Trophoblast cell (in vitro differentiated cells and primary cell): Measurements from ENCODE around the gene RNF182.

Experiments
- DNase-seq, 2 donors: peaks; one replicate each; pipeline ENCODE4 v3.0.0-alpha.2; 2016
- H2AFZ ChIP-seq: 2 replicates; pipeline ENCODE4 v1.6.1; 2013; ENCODE audit warnings: low read length, moderate library complexity, mild to moderate bottlenecking; ENCODE audit not compliant: insufficient read depth, poor library complexity
- H2AK5ac ChIP-seq: 2 replicates; pipeline ENCODE4 v1.6.1; 2013; ENCODE audit warnings: mild to moderate bottlenecking, low read length
- H2BK120ac ChIP-seq: 2 replicates; pipeline ENCODE4 v1.6.1; 2013; ENCODE audit warnings: low read length, mild to moderate bottlenecking, moderate library complexity; ENCODE audit not compliant: insufficient read depth, poor library complexity
- H2BK12ac ChIP-seq: 2 replicates; pipeline ENCODE4 v1.6.1; 2013; ENCODE audit warnings: mild to moderate bottlenecking, low read length, moderate library complexity
- H2BK5ac ChIP-seq: 2 replicates; pipeline ENCODE4 v1.6.1; 2013; ENCODE audit warnings: low read length, low read depth, moderate library complexity, mild to moderate bottlenecking; ENCODE audit not compliant: poor library complexity
- H3K14ac ChIP-seq: 2 replicates; pipeline ENCODE4 v1.6.1; 2013; ENCODE audit warnings: mild to moderate bottlenecking, low read length
- H3K18ac ChIP-seq: 2 replicates; pipeline ENCODE4 v1.6.1; 2013; ENCODE audit warnings: mild to moderate bottlenecking, low read length
- H3K23ac ChIP-seq: 2 replicates; pipeline ENCODE4 v1.6.1; 2013; ENCODE audit warnings: low read length
- H3K27ac ChIP-seq: 2 replicates; pipeline ENCODE4 v1.5.1; 2013; ENCODE audit warnings: low read depth, mild to moderate bottlenecking, inconsistent platforms, low read length, moderate library complexity
- H3K27me3 ChIP-seq: 2 replicates; pipeline ENCODE4 v1.6.1; 2013; ENCODE audit warnings: inconsistent platforms, mild to moderate bottlenecking, low read length, moderate library complexity; ENCODE audit not compliant: insufficient read depth
- H3K36me3 ChIP-seq, 2 experiments: 1 replicate in 1 of 2; 2 replicates in 1 of 2; pipeline ENCODE4 v1.6.1; 2013; ENCODE audit warnings: low read length in 2 of 2, mild to moderate bottlenecking in 2 of 2, moderate library complexity in 1 of 2; ENCODE audit not compliant: insufficient read depth in 2 of 2, control insufficient read depth in 1 of 2
- H3K4ac ChIP-seq: 2 replicates; pipeline ENCODE4 v1.6.1; 2013; ENCODE audit warnings: low read depth, mild to moderate bottlenecking, low read length, moderate library complexity
- H3K4me1 ChIP-seq, 2 experiments: 1 replicate in 1 of 2; 2 replicates in 1 of 2; pipeline ENCODE4 v1.6.1; 2013; ENCODE audit warnings: low read length in 2 of 2, mild to moderate bottlenecking in 2 of 2, moderate library complexity in 1 of 2; ENCODE audit not compliant: insufficient read depth in 2 of 2, control insufficient read depth in 1 of 2
- H3K4me2 ChIP-seq: 2 replicates; pipeline ENCODE4 v1.6.1; 2013; ENCODE audit warnings: inconsistent platforms, mild to moderate bottlenecking, low read length, moderate library complexity
- H3K4me3 ChIP-seq: 2 replicates; pipeline ENCODE4 v1.5.1; 2013; ENCODE audit warnings: mild to moderate bottlenecking, low read depth, low read length, inconsistent platforms
- H3K79me1 ChIP-seq: one replicate; pipeline ENCODE4 v1.6.1; 2013; ENCODE audit warnings: low read length
- H3K79me2 ChIP-seq: 2 replicates; pipeline ENCODE4 v1.6.1; 2013; ENCODE audit warnings: low read length, mild to moderate bottlenecking; ENCODE audit not compliant: control insufficient read depth, insufficient read depth, poor library complexity
- H3K9ac ChIP-seq: 2 replicates; pipeline ENCODE4 v1.6.1; 2013; ENCODE audit warnings: mild to moderate bottlenecking, low read length
- H3K9me3 ChIP-seq: 2 replicates; pipeline ENCODE4 v1.6.1; 2013; ENCODE audit warnings: low read depth, mild to moderate bottlenecking, control low read depth, inconsistent platforms, low read length; ENCODE audit not compliant: insufficient read depth
- H4K12ac ChIP-seq: 2 replicates; pipeline ENCODE4 v1.6.1; 2013; ENCODE audit warnings: low read depth, mild to moderate bottlenecking, low read length, moderate library complexity
- H4K8ac ChIP-seq: 2 replicates; pipeline ENCODE4 v1.6.1; 2013; ENCODE audit warnings: low read depth, mild to moderate bottlenecking, low read length, moderate library complexity
- H4K91ac ChIP-seq: one replicate; pipeline ENCODE4 v1.6.1; 2013; ENCODE audit warnings: low read depth, mild to moderate bottlenecking, low read length, moderate library complexity
- WGBS: extraction: QIAGEN DNeasy Blood & Tissue Kit; methylation state at CpG from one replicate; pipeline ENCODE4 v1.1.7; 2013; ENCODE audit warnings: missing lambda C conversion rate; ENCODE audit not compliant: insufficient read length, insufficient coverage; ENCODE audit errors: extremely low coverage; 5-methylcytosine and 5-hydroxymethylcytosine counted together

Gene RNF182

DNA sequence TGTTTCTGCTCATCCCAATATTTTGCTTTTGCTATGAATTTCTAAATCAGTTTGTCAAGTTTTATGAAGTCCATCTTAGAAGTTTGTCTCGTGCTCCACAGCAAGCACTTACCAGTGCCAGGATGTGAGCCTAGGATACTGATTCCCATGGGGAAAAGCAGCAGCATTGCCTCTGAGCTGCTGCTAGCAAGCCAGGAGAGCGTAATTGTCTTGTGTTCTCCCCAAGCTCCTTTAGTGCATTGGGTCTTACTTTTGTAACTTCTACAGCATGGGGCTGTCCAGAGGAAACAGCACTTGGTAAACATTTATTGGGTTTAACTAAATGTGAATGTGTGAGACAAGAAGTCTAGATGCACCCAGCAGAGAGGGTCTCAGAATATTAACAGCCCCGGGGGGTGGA lies 76.1 kb downstream of the RNF182 start:
- Histone ChIP-seq H2BK12ac (no peak overlapping the region), H4K91ac (no peak overlapping the region), H2BK120ac (no peak overlapping the region), H3K79me1 (no peaks in the 10 kb centered on the region), H3K18ac (no peak overlapping the region), H3K36me3 (no peaks in the 10 kb centered on the region), H3K79me2 (no peaks in the 10 kb centered on the region), H3K4ac (no peak overlapping the region), H3K4me1 (no peaks in the 10 kb centered on the region), H3K14ac (no peak overlapping the region), H3K4me2 (no peak overlapping the region), H3K23ac (no peak overlapping the region), H4K12ac (no peak overlapping the region), H2BK5ac (no peak overlapping the region), H3K27me3 (no peaks in the 10 kb centered on the region), H4K8ac (no peak overlapping the region), H2AK5ac (no peak overlapping the region), H3K9me3 (peaks cover 3% of the 10 kb centered on the region), H3K4me3 (no peak overlapping the region), H2AFZ (no peak overlapping the region), H3K27ac (no peak overlapping the region), H3K9ac (no peak overlapping the region)
- no CpG with 5 or more reads among the region's 3 CpGs for WGBS
- no peak for DNase-seq

DNA sequence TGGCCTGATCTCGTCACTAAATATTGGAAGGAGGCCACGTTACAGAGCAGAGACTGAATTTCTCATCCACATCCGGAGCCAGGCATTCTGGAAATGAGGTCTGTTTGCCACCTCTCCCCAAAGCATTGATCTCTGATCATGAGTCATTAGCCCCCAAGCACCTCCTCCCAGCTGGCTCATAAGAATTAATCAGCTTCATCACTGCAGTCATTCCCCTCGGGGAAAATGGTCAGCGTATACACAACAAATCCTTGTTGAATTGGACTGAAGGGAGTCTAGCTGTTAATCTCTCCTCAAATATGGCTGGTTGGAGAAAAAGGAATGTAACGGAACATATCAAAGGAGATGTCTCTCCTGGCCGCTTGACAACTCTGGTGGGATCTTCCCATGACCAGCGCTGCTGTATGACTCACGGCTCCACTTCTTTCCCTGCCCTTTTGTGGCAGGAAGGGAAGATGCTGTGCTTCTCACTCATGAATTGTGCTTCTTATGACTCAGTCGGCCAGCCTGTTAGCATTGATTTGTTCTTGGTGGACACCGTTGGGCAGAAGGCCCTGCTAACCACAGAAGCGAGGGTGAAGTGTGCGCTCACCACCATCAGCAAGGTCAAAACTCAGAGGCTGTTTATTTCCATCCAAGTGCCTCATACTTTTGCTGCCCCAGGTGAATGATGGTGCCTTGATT lies 76.7 kb downstream of the RNF182 start:
- Histone ChIP-seq H3K4ac (no peak overlapping the region), H4K91ac (no peak overlapping the region), H3K4me2 (no peak overlapping the region), H3K36me3 (no peaks in the 10 kb centered on the region), H3K4me3 (no peak overlapping the region), H2AK5ac (no peak overlapping the region), H4K12ac (no peak overlapping the region), H3K4me1 (no peaks in the 10 kb centered on the region), H3K79me1 (no peaks in the 10 kb centered on the region), H3K79me2 (no peaks in the 10 kb centered on the region), H3K27me3 (no peaks in the 10 kb centered on the region), H2BK120ac (no peak overlapping the region), H3K9me3 (peaks cover 3% of the 10 kb centered on the region), H4K8ac (no peak overlapping the region), H3K27ac (no peak overlapping the region), H3K14ac (no peak overlapping the region), H2BK5ac (no peak overlapping the region), H2BK12ac (no peak overlapping the region), H3K23ac (no peak overlapping the region), H2AFZ (no peak overlapping the region), H3K9ac (no peak overlapping the region), H3K18ac (no peak overlapping the region)
- no CpG with 5 or more reads among the region's 13 CpGs for WGBS
- peak; percentile 55 to 61 for DNase-seq

DNA sequence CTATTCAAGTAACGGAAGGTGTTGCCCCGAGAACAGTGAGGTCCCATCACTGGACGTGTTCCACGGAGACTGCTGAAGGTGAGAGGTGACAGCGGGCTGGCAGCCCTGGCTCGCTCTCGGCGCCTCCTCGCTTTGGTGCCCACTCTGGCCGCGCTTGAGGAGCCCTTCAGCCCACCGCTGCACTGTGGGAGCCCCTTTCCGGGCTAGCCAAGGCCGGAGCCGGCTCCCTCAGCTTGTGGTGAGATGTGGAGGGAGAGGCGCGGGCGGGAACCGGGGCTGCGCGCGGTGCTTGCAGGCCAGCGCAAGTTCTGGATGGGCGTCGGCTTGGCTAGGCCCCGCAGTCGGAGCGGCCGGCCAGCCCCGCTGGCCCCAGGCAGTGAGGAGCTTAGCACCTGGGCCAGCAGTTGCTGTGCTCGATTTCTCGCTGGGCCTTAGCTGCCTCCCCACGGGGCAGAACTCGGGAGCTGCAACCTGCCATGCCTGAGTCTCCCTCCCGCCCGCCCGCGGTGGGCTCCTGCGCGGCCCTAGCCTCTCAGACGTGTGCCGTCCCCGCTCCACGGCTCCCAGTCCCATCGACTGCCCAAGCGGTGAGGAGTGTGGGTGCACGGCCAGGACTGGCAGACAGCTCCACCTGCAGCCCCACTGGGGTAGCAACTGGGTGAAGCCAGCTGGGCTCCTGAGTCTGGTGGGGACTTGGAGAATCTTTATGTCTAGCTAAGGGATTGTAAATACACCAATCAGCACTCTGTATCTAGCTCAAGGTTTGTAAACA lies 77.6 kb downstream of the RNF182 start:
- no peaks in the 10 kb centered on the region for H3K27me3 ChIP-seq
- H4K91ac ChIP-seq = no peak overlapping the region
- no peak overlapping the region for H2AK5ac ChIP-seq
- no peaks in the 10 kb centered on the region for H3K4me1 ChIP-seq
- no peaks in the 10 kb centered on the region for H3K36me3 ChIP-seq
- no peak overlapping the region for H2AFZ ChIP-seq
- H3K14ac ChIP-seq = no peak overlapping the region
- H2BK12ac ChIP-seq = no peak overlapping the region
- H2BK5ac ChIP-seq = no peak overlapping the region
- H3K4ac ChIP-seq = no peak overlapping the region
- no peaks in the 10 kb centered on the region for H3K79me1 ChIP-seq
- H4K8ac ChIP-seq = no peak overlapping the region
- H3K9ac ChIP-seq = no peak overlapping the region
- no peak overlapping the region for H3K23ac ChIP-seq
- no peak overlapping the region for H3K4me3 ChIP-seq
- WGBS = no CpG with 5 or more reads among the region's 47 CpGs
- no peak for DNase-seq
- H3K79me2 ChIP-seq = no peaks in the 10 kb centered on the region
- H3K4me2 ChIP-seq = no peak overlapping the region
- H4K12ac ChIP-seq = no peak overlapping the region
- H2BK120ac ChIP-seq = no peak overlapping the region
- peaks cover 3% of the 10 kb centered on the region for H3K9me3 ChIP-seq
- H3K27ac ChIP-seq = no peak overlapping the region
- no peak overlapping the region for H3K18ac ChIP-seq

DNA sequence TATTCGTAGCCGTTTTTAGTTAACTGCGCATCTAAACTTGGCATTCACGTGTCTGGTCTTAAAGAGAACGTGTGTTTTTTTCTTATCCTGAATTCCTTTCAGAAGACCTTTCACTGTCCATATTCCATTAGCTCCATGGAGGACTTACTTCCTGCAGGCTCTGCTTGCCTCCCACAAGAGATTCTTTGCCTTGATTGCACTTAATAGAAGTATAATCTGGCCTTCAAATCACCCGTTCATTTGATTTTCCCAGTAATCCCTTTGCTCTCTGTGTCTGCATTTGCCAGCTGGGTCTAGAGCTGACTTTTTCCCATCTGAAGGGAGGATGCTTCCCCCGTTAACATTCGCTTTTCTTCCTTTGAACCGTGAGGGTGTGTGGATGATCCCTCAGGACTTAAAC lies 79.5 kb downstream of the RNF182 start:
- no peak overlapping the region for H2AFZ ChIP-seq
- no peak overlapping the region for H3K18ac ChIP-seq
- H3K23ac ChIP-seq = no peak overlapping the region
- H2BK5ac ChIP-seq = no peak overlapping the region
- no peak overlapping the region for H2AK5ac ChIP-seq
- H3K4me1 ChIP-seq = no peaks in the 10 kb centered on the region
- no peak overlapping the region for H4K91ac ChIP-seq
- no peaks in the 10 kb centered on the region for H3K79me2 ChIP-seq
- no peak overlapping the region for H4K12ac ChIP-seq
- H3K27me3 ChIP-seq = no peaks in the 10 kb centered on the region
- H3K36me3 ChIP-seq = no peaks in the 10 kb centered on the region
- peaks cover 1% of the 10 kb centered on the region for H3K9me3 ChIP-seq
- no peak overlapping the region for H4K8ac ChIP-seq
- no peaks in the 10 kb centered on the region for H3K79me1 ChIP-seq
- no peak overlapping the region for H2BK120ac ChIP-seq
- H2BK12ac ChIP-seq = no peak overlapping the region
- H3K27ac ChIP-seq = no peak overlapping the region
- H3K9ac ChIP-seq = no peak overlapping the region
- DNase-seq = no peak
- no peak overlapping the region for H3K4ac ChIP-seq
- H3K4me3 ChIP-seq = no peak overlapping the region
- WGBS = no CpG with 5 or more reads among the region's 9 CpGs
- H3K4me2 ChIP-seq = no peak overlapping the region
- H3K14ac ChIP-seq = no peak overlapping the region
